Activated gamma-delta T cell treated with anti-CD3 and anti-CD28 coated beads, Interleukin-2, amount 50 U/mL, for 16 hours (primary cell): ENCODE measurements around the gene MRPS26.
"Not testable (repeated sequence)": the region's sequence is repeated elsewhere in the genome, so short reads cannot be mapped to it uniquely, and the experiment has no call there.

Experiments used
- DNase-seq: peaks from one replicate; pipeline ENCODE4 v3.0.0-alpha.2; 2020; ENCODE audit warnings: low read depth

MRPS26 gene

DNA sequence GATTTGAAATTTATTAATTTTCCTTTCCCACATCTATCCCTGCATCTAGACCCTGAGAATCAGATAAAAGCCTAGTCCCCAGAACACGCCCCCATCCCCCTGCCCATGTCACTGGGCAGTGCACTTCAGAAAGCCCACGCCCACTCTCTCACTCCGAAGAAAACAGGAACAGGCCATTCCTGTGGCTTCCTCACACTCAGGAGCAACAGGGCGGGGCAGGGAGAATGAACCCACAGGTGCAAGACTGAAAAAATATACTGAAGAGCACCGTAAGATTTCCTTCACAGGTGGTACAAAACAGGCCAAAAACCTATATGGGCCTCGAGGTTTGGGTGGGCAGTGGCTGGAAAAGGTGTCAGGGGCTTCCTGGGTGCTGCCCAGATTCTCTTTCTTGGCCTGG, 29.0 kb downstream of the MRPS26 start:
- DNase-seq = no peak

- not testable (repeated sequence) for DNase-seq
Observed at GRCh38 chr20:3075315-3075714, 29.5 kb downstream of the MRPS26 start.

- no peak for DNase-seq
Observed at GRCh38 chr20:3077618-3078134, 31.8 kb downstream of the MRPS26 start.

GRCh38 chr20:3080939-3081388, 35.1 kb downstream of the MRPS26 start:
- no peak for DNase-seq

- DNase-seq = no peak
Observed at GRCh38 chr20:3081641-3082040, 35.8 kb downstream of the MRPS26 start.

DNA sequence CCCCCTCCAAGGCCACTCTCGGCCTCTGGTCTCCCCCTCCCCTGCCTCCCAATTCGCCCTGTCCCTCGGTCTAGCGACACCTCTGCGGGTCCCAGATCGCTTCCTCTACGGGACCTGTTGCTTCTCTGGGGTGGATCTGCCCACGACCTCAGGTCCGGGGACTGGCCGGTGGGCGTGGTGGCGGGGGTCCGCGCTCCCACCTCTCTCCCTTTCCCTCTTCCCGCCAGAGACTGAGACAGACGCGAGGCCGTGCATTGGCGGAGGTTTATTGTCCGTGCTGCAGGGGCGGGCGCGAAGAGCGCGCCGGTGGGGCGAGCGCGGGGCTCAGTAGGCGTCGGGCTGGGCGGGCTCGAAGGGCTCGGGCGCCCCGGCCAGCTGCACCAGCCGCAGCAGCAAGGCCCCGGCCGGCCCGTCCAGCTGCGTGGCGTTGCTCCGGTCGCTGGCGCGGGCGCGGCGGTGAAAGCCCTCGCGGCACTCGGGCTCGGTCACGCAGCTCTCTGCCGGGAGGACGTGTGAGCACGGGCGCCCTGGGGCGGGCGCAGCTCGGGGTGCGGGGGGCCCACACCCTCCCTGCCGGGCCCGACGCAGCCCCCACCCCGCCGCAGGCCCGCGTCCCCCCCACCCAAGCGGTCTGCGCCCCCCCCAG, 36.6 kb downstream of the MRPS26 start:
- DNase-seq = no peak

- DNase-seq = no peak
Observed at GRCh38 chr20:3082955-3083952, 37.4 kb downstream of the MRPS26 start.

- DNase-seq = no peak
Observed at GRCh38 chr20:3084283-3084985, 38.6 kb downstream of the MRPS26 start, which contains the start of gene AVP. AVP (minus strand) TSS chr20:3084724; CDS start chr20:3084674, 50 bp downstream.

GRCh38 chr20:3084986-3085360, 39.1 kb downstream of the MRPS26 start:
- no peak for DNase-seq

DNA sequence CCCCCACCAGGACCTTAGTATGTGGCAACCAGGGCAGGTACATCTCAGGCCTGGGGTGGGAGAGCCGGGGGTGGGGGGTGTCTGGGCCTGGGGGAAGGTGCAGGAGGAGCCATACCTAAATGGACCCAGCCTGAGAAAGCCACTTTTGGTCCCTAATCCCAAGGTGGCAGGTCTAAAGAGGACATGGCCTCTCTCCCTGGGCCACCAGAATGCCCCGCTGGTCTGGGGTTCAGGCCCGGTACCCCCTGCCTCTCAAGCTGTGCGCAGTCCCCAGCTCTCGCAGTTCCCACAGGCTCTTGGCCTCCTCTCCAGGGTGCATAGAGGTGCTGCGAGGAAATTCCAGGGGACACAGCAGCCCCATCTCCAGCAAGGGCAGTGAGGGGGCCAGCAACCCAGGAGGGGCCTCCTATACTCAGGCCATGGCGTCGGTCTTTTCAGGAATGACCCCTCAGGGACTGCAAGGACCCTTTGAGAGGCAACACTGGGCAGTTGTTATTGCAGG, 39.8 kb downstream of the MRPS26 start:
- no peak for DNase-seq

DNA sequence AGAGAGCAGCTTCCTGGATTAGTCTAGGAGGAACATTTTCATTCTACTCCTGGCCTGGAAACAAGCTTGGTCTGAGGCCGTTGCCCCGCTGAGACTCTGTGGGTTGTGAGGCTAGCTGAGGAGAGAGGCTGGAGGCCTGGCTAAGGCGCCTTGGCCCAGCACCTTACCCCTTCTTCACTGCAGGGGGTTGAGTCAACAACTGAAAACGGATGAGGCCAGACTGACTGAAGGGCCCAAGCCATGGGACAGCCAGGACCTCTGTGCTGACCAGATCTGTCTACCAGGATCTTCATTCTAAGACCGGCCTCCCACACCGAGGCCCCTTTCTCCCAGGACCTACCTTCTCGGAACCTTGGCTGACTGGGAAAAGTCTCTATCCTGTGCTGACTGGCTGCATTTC, 42.2 kb downstream of the MRPS26 start:
- DNase-seq = no peak

DNA sequence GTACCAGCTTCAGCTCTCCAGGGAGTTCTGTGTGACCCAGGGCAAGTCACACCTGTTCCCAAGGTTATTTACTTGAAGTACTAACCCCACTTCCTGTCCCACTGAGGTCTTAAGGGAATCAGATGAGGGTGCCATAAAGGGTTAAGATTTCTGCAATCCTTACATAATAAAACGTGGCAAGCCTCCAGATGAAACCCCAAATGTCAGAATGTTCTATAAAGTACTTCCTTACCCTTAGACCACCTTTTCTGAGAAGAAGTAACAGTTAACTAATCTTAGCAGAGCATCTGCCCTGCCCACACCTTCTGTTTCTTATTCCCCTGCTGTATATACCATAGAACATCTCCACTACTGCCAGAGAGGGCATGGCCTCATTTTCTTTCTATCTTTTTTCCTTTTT, 44.7 kb downstream of the MRPS26 start:
- DNase-seq = no peak

- DNase-seq = no peak
Observed at GRCh38 chr20:3092611-3093379, 46.9 kb downstream of the MRPS26 start.

DNA sequence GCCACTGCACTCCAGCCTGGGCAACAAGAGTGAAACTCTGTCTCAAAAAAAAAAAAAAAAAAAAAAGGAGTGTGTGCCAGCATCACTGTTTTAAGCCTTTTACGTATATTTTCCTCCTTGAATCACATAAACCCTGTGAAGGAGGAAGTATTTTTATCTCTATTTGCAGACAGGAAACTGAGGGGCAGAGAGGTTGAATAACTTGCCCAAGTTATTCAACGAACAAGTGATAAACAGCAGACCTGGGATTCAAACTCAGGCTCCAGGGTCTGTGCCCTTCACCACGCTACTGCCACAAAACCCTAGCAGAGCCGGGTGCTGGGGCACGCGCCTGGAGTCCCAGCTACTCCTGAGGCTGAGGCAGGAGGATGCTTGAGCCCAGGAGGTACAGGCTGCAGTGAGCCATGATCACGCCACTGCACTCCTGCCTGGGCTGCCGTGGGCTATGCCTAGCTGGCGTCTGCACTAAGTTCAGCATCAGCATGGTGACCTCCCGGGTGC, 48.1 kb downstream of the MRPS26 start:
- no peak for DNase-seq

DNA sequence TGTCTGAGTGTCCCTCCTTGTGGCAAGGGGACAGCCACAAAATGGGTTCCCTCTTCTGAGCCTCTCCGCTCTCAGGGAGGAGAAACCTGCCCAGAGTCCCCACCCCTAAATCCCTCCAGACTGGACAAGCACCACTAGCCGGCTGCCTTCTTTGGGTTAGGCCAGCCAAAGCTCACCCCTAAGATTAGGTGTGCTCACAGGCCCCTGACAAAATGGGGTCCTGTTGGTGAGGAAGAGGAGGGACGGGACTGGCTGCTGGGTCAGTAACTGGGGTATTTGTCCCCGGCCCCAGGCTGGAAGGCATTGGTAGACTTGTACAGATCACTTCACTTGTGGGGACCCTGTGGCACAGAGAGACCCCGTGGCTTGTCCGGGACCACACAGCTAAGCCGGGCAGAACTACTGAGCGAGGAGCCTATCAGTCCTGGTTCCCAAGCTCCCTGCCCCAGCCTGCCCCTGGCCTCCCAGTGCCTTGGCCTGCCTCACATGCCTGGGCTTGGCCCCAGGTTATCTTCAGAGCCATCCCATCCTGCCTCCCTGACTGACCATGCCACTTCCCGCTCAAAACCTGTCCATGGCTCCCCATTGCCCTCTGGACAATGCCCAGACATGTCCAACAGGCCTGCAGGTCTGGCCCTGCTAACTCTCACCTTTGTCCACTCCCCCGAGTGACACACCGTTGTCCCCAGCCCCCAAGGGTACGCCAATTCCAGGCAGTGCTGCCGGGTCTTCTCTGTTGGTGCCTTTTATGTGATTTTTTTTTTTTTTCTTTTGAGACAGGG, 49.2 kb downstream of the MRPS26 start:
- no peak for DNase-seq
